Neuronal stem cell (in vitro differentiated cells): Measurements from ENCODE around the gene HNRNPA1.

Source experiments
- DNase-seq: peaks from one replicate; pipeline ENCODE4 v3.0.0-alpha.2; 2013; ENCODE audit warnings: low spot score
- H2AFZ ChIP-seq: one replicate; pipeline ENCODE4 v1.6.1; 2013; ENCODE audit warnings: mild to moderate bottlenecking, low read length, inconsistent platforms
- H2AK5ac ChIP-seq: 2 replicates; pipeline ENCODE4 v1.6.1; 2013; ENCODE audit warnings: low read depth, mild to moderate bottlenecking, inconsistent platforms, low read length, moderate library complexity, mixed read lengths
- H2BK120ac ChIP-seq: 2 replicates; pipeline ENCODE4 v1.6.1; 2013; ENCODE audit warnings: low read depth, mild to moderate bottlenecking, inconsistent platforms, low read length, moderate library complexity, mixed read lengths
- H2BK12ac ChIP-seq: one replicate; pipeline ENCODE4 v1.6.1; 2013; ENCODE audit warnings: low read length, inconsistent platforms
- H2BK15ac ChIP-seq: 2 replicates; pipeline ENCODE4 v1.6.1; 2013; ENCODE audit warnings: mild to moderate bottlenecking, low read length, inconsistent platforms, mixed read lengths
- H2BK5ac ChIP-seq: one replicate; pipeline ENCODE4 v1.6.1; 2013; ENCODE audit warnings: inconsistent platforms, mild to moderate bottlenecking, low read length, moderate library complexity
- H3K14ac ChIP-seq: one replicate; pipeline ENCODE4 v1.6.1; 2013; ENCODE audit warnings: low read length, inconsistent platforms
- H3K18ac ChIP-seq: 2 replicates; pipeline ENCODE4 v1.6.1; 2013; ENCODE audit warnings: low read length, inconsistent platforms
- H3K23ac ChIP-seq: 2 replicates; pipeline ENCODE4 v1.6.1; 2013; ENCODE audit warnings: low read depth, mild to moderate bottlenecking, mixed read lengths, low read length, inconsistent platforms; ENCODE audit not compliant: poor library complexity
- H3K27ac ChIP-seq: replicated peaks from 3 replicates; pipeline ENCODE4 v1.5.1; 2013; ENCODE audit warnings: low read length, inconsistent platforms
- H3K27me3 ChIP-seq, 3 experiments: 2 replicates each; pipeline ENCODE4 v1.6.1; 2013; ENCODE audit warnings: low read length in 3 of 3, mild to moderate bottlenecking in 2 of 3, inconsistent platforms in 1 of 3, low read depth in 1 of 3, mixed read lengths in 1 of 3, moderate library complexity in 1 of 3; ENCODE audit not compliant: control insufficient read depth in 3 of 3, insufficient read depth in 3 of 3
- H3K36me3 ChIP-seq, 2 donors: replicated peaks in 1 of 2; 2 replicates each; pipeline ENCODE4 v1.6.1; 2013; ENCODE audit warnings: low read length in 2 of 2; ENCODE audit not compliant: control insufficient read depth in 2 of 2, insufficient read depth in 2 of 2
- H3K4ac ChIP-seq: 2 replicates; pipeline ENCODE4 v1.6.1; 2013; ENCODE audit warnings: inconsistent platforms, mild to moderate bottlenecking, low read length, moderate library complexity
- H3K4me1 ChIP-seq, 2 donors: 1 replicate in 1 of 2; 2 replicates in 1 of 2; pipeline ENCODE4 v1.6.1; 2013; ENCODE audit warnings: low read length in 2 of 2, low read depth in 1 of 2; ENCODE audit not compliant: control insufficient read depth in 2 of 2, insufficient read depth in 1 of 2
- H3K4me2 ChIP-seq: one replicate; pipeline ENCODE4 v1.6.1; 2013; ENCODE audit warnings: mild to moderate bottlenecking, low read length, inconsistent platforms; ENCODE audit not compliant: insufficient read depth, poor library complexity, severe bottlenecking
- H3K4me3 ChIP-seq, 2 donors: 2 replicates each; pipeline ENCODE4 v1.5.1; 2013; ENCODE audit warnings: low read length in 2 of 2, mild to moderate bottlenecking in 2 of 2, inconsistent platforms in 1 of 2, moderate library complexity in 1 of 2
- H3K79me1 ChIP-seq: one replicate; pipeline ENCODE4 v1.6.1; 2013; ENCODE audit warnings: low read depth, mild to moderate bottlenecking, inconsistent platforms, low read length, moderate library complexity
- H3K9ac ChIP-seq: one replicate; pipeline ENCODE4 v1.6.1; 2013; ENCODE audit warnings: mild to moderate bottlenecking, low read depth, low read length, inconsistent platforms; ENCODE audit not compliant: poor library complexity
- H3K9me3 ChIP-seq, 2 donors: replicated peaks in 1 of 2; 2 replicates each; pipeline versions ENCODE3 to v1.6.1; 2013; ENCODE audit warnings: low read length in 2 of 2, mild to moderate bottlenecking in 2 of 2, inconsistent platforms in 1 of 2, low read depth in 1 of 2, mixed read lengths in 1 of 2, moderate library complexity in 1 of 2; ENCODE audit not compliant: control insufficient read depth in 2 of 2, insufficient read depth in 1 of 2
- H4K8ac ChIP-seq: one replicate; pipeline ENCODE4 v1.6.1; 2013; ENCODE audit warnings: low read depth, mild to moderate bottlenecking, inconsistent platforms, low read length, moderate library complexity
- H4K91ac ChIP-seq: one replicate; pipeline ENCODE4 v1.6.1; 2013; ENCODE audit warnings: low read length, low read depth, mild to moderate bottlenecking, inconsistent platforms; ENCODE audit not compliant: poor library complexity
- WGBS, 2 donors: extraction: QIAGEN DNeasy Blood & Tissue Kit; methylation state at CpG; one replicate each; pipeline ENCODE4 v1.1.7; 2013; ENCODE audit warnings: missing lambda C conversion rate in 2 of 2, mixed read lengths in 1 of 2; ENCODE audit not compliant: insufficient read length in 2 of 2, insufficient replicate concordance in 1 of 2; ENCODE audit errors: extremely low coverage in 2 of 2; 5-methylcytosine and 5-hydroxymethylcytosine counted together

The HNRNPA1 gene

GRCh38 chr12:54249489-54249888, 31.0 kb upstream of the HNRNPA1 start:
- no peak overlapping the region for H2BK120ac ChIP-seq
- H3K79me1 ChIP-seq, result peaks cover 9% of the 10 kb centered on the region
- H4K91ac ChIP-seq, result no peak overlapping the region
- no peak overlapping the region for H2BK5ac ChIP-seq
- no peak overlapping the region for H3K4ac ChIP-seq
- H3K14ac ChIP-seq, result no peak overlapping the region
- WGBS, 2 donors, result no CpG with 5 or more reads among the region's 5 CpGs
- no peak overlapping the region for H3K23ac ChIP-seq
- H3K9ac ChIP-seq, result no peak overlapping the region
- no peak overlapping the region for H2AK5ac ChIP-seq
- no peak for DNase-seq
- H3K4me1 ChIP-seq, result no peaks in the 10 kb centered on the region
- H2BK15ac ChIP-seq, result no peak overlapping the region
- no peak overlapping the region for H3K27ac ChIP-seq
- H3K4me3 ChIP-seq, result no peak overlapping the region
- peaks cover 35 to 94% of the 10 kb centered on the region in 2 donors for H3K36me3 ChIP-seq
- H2AFZ ChIP-seq, result no peak overlapping the region
- H4K8ac ChIP-seq, result no peak overlapping the region
- no peak overlapping the region for H3K4me2 ChIP-seq
- H3K9me3 ChIP-seq, result no peaks in the 10 kb centered on the region
- H2BK12ac ChIP-seq, result no peak overlapping the region
- H3K18ac ChIP-seq, result no peak overlapping the region
- H3K27me3 ChIP-seq, result no peaks in the 10 kb centered on the region

GRCh38 chr12:54251667-54252284, 28.8 kb upstream of the HNRNPA1 start:
- no peak overlapping the region for H3K4me3 ChIP-seq
- H2AK5ac ChIP-seq, result no peak overlapping the region
- no peak overlapping the region for H4K91ac ChIP-seq
- H3K23ac ChIP-seq, result no peak overlapping the region
- peaks cover 13% of the 10 kb centered on the region for H3K79me1 ChIP-seq
- no peak overlapping the region for H3K18ac ChIP-seq
- H3K27ac ChIP-seq, result no peak overlapping the region
- no CpG with 5 or more reads among the region's 1 CpG for WGBS, 2 donors
- H3K27me3 ChIP-seq, result no peaks in the 10 kb centered on the region
- H2BK120ac ChIP-seq, result no peak overlapping the region
- peaks cover 40 to 93% of the 10 kb centered on the region in 2 donors for H3K36me3 ChIP-seq
- H3K4me2 ChIP-seq, result no peak overlapping the region
- no peak overlapping the region for H2BK5ac ChIP-seq
- H4K8ac ChIP-seq, result no peak overlapping the region
- no peak overlapping the region for H3K9ac ChIP-seq
- H2BK12ac ChIP-seq, result no peak overlapping the region
- H2AFZ ChIP-seq, result no peak overlapping the region
- H3K4me1 ChIP-seq, result peaks cover 0 to 2% of the 10 kb centered on the region in 2 donors
- no peak overlapping the region for H3K4ac ChIP-seq
- H2BK15ac ChIP-seq, result no peak overlapping the region
- no peak overlapping the region for H3K14ac ChIP-seq
- H3K9me3 ChIP-seq, result no peaks in the 10 kb centered on the region
- no peak for DNase-seq

- no peak overlapping the region for H3K14ac ChIP-seq
- H3K27me3 ChIP-seq, result no peaks in the 10 kb centered on the region
- no CpG with 5 or more reads among the region's 4 CpGs for WGBS, 2 donors
- no peak overlapping the region for H3K18ac ChIP-seq
- H3K4me2 ChIP-seq, result no peak overlapping the region
- no peak for DNase-seq
- peak overlapping the region; percentile 27 for H3K27ac ChIP-seq
- H3K4ac ChIP-seq, result no peak overlapping the region
- no peak overlapping the region for H2BK5ac ChIP-seq
- no peak overlapping the region for H3K9ac ChIP-seq
- H2BK120ac ChIP-seq, result no peak overlapping the region
- peaks cover 11% of the 10 kb centered on the region in 2 donors for H3K4me1 ChIP-seq
- H2BK12ac ChIP-seq, result no peak overlapping the region
- no peak overlapping the region for H4K91ac ChIP-seq
- no peaks in the 10 kb centered on the region for H3K9me3 ChIP-seq
- no peak overlapping the region for H3K4me3 ChIP-seq
- no peak overlapping the region for H2BK15ac ChIP-seq
- H3K79me1 ChIP-seq, result peaks cover 10% of the 10 kb centered on the region
- no peak overlapping the region for H3K23ac ChIP-seq
- no peak overlapping the region for H4K8ac ChIP-seq
- H2AFZ ChIP-seq, result no peak overlapping the region
- peaks cover 42 to 94% of the 10 kb centered on the region in 2 donors for H3K36me3 ChIP-seq
- H2AK5ac ChIP-seq, result no peak overlapping the region
Observed at GRCh38 chr12:54253240-54253639, 27.3 kb upstream of the HNRNPA1 start.

GRCh38 chr12:54257332-54257731, 23.2 kb upstream of the HNRNPA1 start:
- no peak for DNase-seq
- peak overlapping the region; percentile 5 for H3K18ac ChIP-seq
- no peak overlapping the region for H2BK5ac ChIP-seq
- H4K91ac ChIP-seq, result no peak overlapping the region
- H2BK12ac ChIP-seq, result no peak overlapping the region
- H3K27ac ChIP-seq, result peak overlapping the region; percentile 96
- H3K4ac ChIP-seq, result no peak overlapping the region
- H2BK15ac ChIP-seq, result no peak overlapping the region
- no peak overlapping the region for H2BK120ac ChIP-seq
- peaks cover 15 to 33% of the 10 kb centered on the region in 2 donors for H3K4me1 ChIP-seq
- no peak overlapping the region for H4K8ac ChIP-seq
- H3K36me3 ChIP-seq, result peaks cover 26 to 62% of the 10 kb centered on the region in 2 donors
- H3K14ac ChIP-seq, result no peak overlapping the region
- no CpG with 5 or more reads among the region's 8 CpGs for WGBS, 2 donors
- no peak overlapping the region for H3K23ac ChIP-seq
- H3K9ac ChIP-seq, result no peak overlapping the region
- H2AFZ ChIP-seq, result no peak overlapping the region
- no peaks in the 10 kb centered on the region for H3K9me3 ChIP-seq
- no peak overlapping the region for H3K4me3 ChIP-seq
- H3K4me2 ChIP-seq, result no peak overlapping the region
- peaks cover 8% of the 10 kb centered on the region for H3K79me1 ChIP-seq
- H2AK5ac ChIP-seq, result no peak overlapping the region
- H3K27me3 ChIP-seq, result no peaks in the 10 kb centered on the region
